Coronary artery (tissue), 2 donors: Measurements from ENCODE around the gene SMLR1.

Experiments
- DNase-seq: peaks from one replicate; pipeline ENCODE4 v3.0.0-alpha.2; 2017; ENCODE audit warnings: low spot score
- H3K27ac ChIP-seq, 2 donors: fragments of 200-600 bp; sonication (generic); one replicate each; pipeline ENCODE4 v1.5.1; 2016 to 2019
- H3K4me3 ChIP-seq: fragments of 200-600 bp; sonication (generic); 2 replicates; pipeline ENCODE4 v1.5.1; 2016; ENCODE audit warnings: mild to moderate bottlenecking, moderate library complexity
- CTCF ChIP-seq: fragments of 200-600 bp; sonication (generic); IDR thresholded peaks from one replicate; pipeline ENCODE4 v1.5.1; 2019; ENCODE audit warnings: antibody characterized with exemption

SMLR1 gene

GRCh38 chr6:130827247-130828149 is at the start of gene SMLR1:
Gene SMLR1, plus strand, starts transcription at chr6:130827406. Its CDS starts 8 bp downstream, at chr6:130827414.
- TF ChIP-seq CTCF: no peak
- no peak within 1 kb of the TSS for H3K27ac ChIP-seq
- no peak within 1 kb of the TSS for H3K4me3 ChIP-seq
- no peak for DNase-seq

- Histone ChIP-seq H3K27ac (peak overlapping the region in 1 of 2 donors; percentile 57), H3K4me3 (peak overlapping the region; percentile 1)
- no peak for DNase-seq
- TF ChIP-seq CTCF: no peak
These were observed 48.1 kb upstream of the SMLR1 start for GRCh38 chr6:130778946-130779657.

GRCh38 chr6:130779658-130780033 is 47.6 kb upstream of the SMLR1 start:
- no peak for TF ChIP-seq CTCF
- peak overlapping the region; percentile 1 for H3K4me3 ChIP-seq
- H3K27ac ChIP-seq: peak overlapping the region in 1 of 2 donors; percentile 57
- no peak for DNase-seq

GRCh38 chr6:130780122-130780521 is 47.1 kb upstream of the SMLR1 start:
- DNase-seq: no peak
- H3K27ac ChIP-seq: peak overlapping the region in 1 of 2 donors; percentile 57
- no peak for TF ChIP-seq CTCF

GRCh38 chr6:130781557-130781956 is 45.6 kb upstream of the SMLR1 start:
- no peak for TF ChIP-seq CTCF
- DNase-seq: no peak
- H3K27ac ChIP-seq: no peak overlapping the region
- H3K4me3 ChIP-seq: no peak overlapping the region

More at GRCh38 chr6:130780122-130780521, 47.1 kb upstream of the SMLR1 start:
- no peak overlapping the region for H3K4me3 ChIP-seq

GRCh38 chr6:130783416-130784107 is 43.6 kb upstream of the SMLR1 start:
- no peak for DNase-seq
- H3K4me3 ChIP-seq: no peak overlapping the region

More at GRCh38 chr6:130783416-130784107, 43.6 kb upstream of the SMLR1 start:
- TF ChIP-seq CTCF: no peak
- H3K27ac ChIP-seq: no peak overlapping the region
